HEK293T (cell line): ENCODE measurements around the gene SCO1.

Experiments
- CTCF ChIA-PET: fragments of 350-600 bp; formaldehyde crosslinking; extraction: SDS; loops from one replicate; lab custom pipeline; 2021; ENCODE audit warnings: antibody characterized with exemption, inconsistent platforms; lab: Yijun Ruan, JAX
- POLR2A ChIA-PET: fragments of 350-600 bp; formaldehyde crosslinking; extraction: SDS; loops from one replicate; lab custom pipeline; 2020; ENCODE audit warnings: antibody characterized with exemption, inconsistent platforms; lab: Yijun Ruan, JAX
- DNase-seq: peaks from one replicate; pipeline ENCODE4 v3.0.0; 2012; ENCODE audit warnings: mixed read lengths; ENCODE audit errors: extremely low spot score
- ARNT ChIP-seq: fragments of 450-650 bp; IDR thresholded peaks from 2 replicates; pipeline ENCODE4 v1.6.1; 2017; ENCODE audit warnings: mild to moderate bottlenecking
- BHLHE40 ChIP-seq: fragments of 450-650 bp; IDR thresholded peaks from 2 replicates; pipeline ENCODE4 v1.6.1; 2016; ENCODE audit warnings: mild to moderate bottlenecking, moderate library complexity, borderline replicate concordance
- CTBP1 ChIP-seq: fragments of 450-650 bp; IDR thresholded peaks from 2 replicates; pipeline ENCODE4 v1.6.1; 2016; ENCODE audit warnings: borderline replicate concordance
- ELF4 ChIP-seq: fragments of 450-650 bp; IDR thresholded peaks from 2 replicates; pipeline ENCODE4 v1.6.1; 2017; ENCODE audit warnings: antibody characterized with exemption
- FOXA1 ChIP-seq: fragments of 450-650 bp; IDR thresholded peaks from 2 replicates; pipeline ENCODE4 v1.6.1; 2016; ENCODE audit warnings: mild to moderate bottlenecking
- FOXK2 ChIP-seq: fragments of 450-650 bp; IDR thresholded peaks from 2 replicates; pipeline ENCODE4 v1.6.1; 2016; ENCODE audit warnings: mild to moderate bottlenecking
- FOXM1 ChIP-seq: fragments of 450-650 bp; IDR thresholded peaks from 2 replicates; pipeline ENCODE4 v1.6.1; 2017; ENCODE audit warnings: mild to moderate bottlenecking, borderline replicate concordance
- HDGF ChIP-seq: fragments of 450-650 bp; IDR thresholded peaks from 2 replicates; pipeline ENCODE4 v1.6.1; 2017; ENCODE audit warnings: antibody characterized with exemption, borderline replicate concordance
- L3MBTL2 ChIP-seq: fragments of 450-650 bp; conservative IDR thresholded peaks from 2 replicates; pipeline ENCODE4 v1.6.1; 2016; ENCODE audit warnings: mild to moderate bottlenecking
- LEF1 ChIP-seq: fragments of 450-650 bp; IDR thresholded peaks from 2 replicates; pipeline ENCODE4 v1.6.1; 2017; ENCODE audit warnings: mild to moderate bottlenecking, borderline replicate concordance
- NFRKB ChIP-seq: fragments of 450-650 bp; IDR thresholded peaks from 2 replicates; pipeline ENCODE4 v1.6.1; 2016; ENCODE audit warnings: mild to moderate bottlenecking, moderate library complexity
- PKNOX1 ChIP-seq: fragments of 450-650 bp; IDR thresholded peaks from 2 replicates; pipeline ENCODE4 v1.6.1; 2016
- SP1 ChIP-seq: fragments of 450-650 bp; IDR thresholded peaks from 2 replicates; pipeline ENCODE4 v1.6.1; 2017
- SUZ12 ChIP-seq: fragments of 450-650 bp; IDR thresholded peaks from 2 replicates; pipeline ENCODE4 v1.6.1; 2016; ENCODE audit warnings: mild to moderate bottlenecking
- TARDBP ChIP-seq: fragments of 450-650 bp; IDR thresholded peaks from 2 replicates; pipeline ENCODE4 v1.6.1; 2016
- ZNF384 ChIP-seq: fragments of 450-650 bp; IDR thresholded peaks from 2 replicates; pipeline ENCODE4 v1.6.1; 2016

SCO1 gene

GRCh38 chr17:10663231-10663630, 34.1 kb downstream of the SCO1 start:
- no peak for DNase-seq
- CTCF ChIA-PET = no interaction called here
- POLR2A ChIA-PET = interaction anchor here (0.7 kb wide), 1 partner anchor 182 kb away, joined by 3 read pairs; no protein-coding TSS in a partner anchor

DNA sequence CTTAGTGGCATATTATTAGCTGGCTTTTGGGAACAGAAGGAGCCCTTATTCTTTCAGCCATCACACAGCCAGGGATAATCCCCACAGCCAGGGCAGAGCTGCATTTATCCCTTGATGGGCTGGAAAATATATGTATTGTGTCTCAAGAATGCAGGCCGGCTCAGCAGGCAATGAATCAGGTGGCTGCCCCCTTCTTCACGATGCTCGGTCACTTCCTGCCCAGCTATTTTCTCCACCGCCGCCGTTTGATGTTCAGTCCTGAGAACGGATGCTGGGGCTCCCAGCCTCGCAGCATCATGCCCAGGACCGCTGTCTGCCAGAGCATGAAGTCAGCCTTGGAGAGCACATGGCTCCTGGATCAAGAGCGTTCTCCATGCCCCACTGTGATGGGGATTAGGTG, 35.9 kb downstream of the SCO1 start:
- ChIA-PET POLR2A (no interaction called here), CTCF (interaction anchor here (1.4 kb wide), 1 partner anchor 14 kb away, joined by 4 read pairs; no protein-coding TSS in a partner anchor)
- no peak for TF ChIP-seq PKNOX1
- no peak for TF ChIP-seq NFRKB
- TF ChIP-seq SP1 = no peak
- TF ChIP-seq FOXM1 = no peak
- TF ChIP-seq LEF1 = no peak
- no peak for TF ChIP-seq TARDBP
- no peak for TF ChIP-seq SUZ12
- TF ChIP-seq L3MBTL2 = no peak
- no peak for TF ChIP-seq CTBP1
- no peak for DNase-seq

More at GRCh38 chr17:10663231-10663630, 34.1 kb downstream of the SCO1 start:
- TF ChIP-seq PKNOX1 (no peak), SP1 (no peak), FOXA1 (no peak), FOXM1 (no peak), FOXK2 (no peak), ELF4 (no peak), LEF1 (no peak), L3MBTL2 (no peak), ZNF384 (no peak), CTBP1 (no peak), HDGF (no peak), NFRKB (no peak), SUZ12 (no peak), ARNT (no peak), TARDBP (no peak), BHLHE40 (no peak)

GRCh38 chr17:10657879-10658278, 39.5 kb downstream of the SCO1 start:
- DNase-seq = no peak
- ChIA-PET CTCF (no interaction called here), POLR2A (no interaction called here)
- TF ChIP-seq TARDBP = no peak
- no peak for TF ChIP-seq CTBP1
- TF ChIP-seq SP1 = no peak
- no peak for TF ChIP-seq ZNF384
- TF ChIP-seq ARNT = no peak
- no peak for TF ChIP-seq LEF1
- no peak for TF ChIP-seq L3MBTL2
- no peak for TF ChIP-seq HDGF
- TF ChIP-seq ELF4 = no peak
- no peak for TF ChIP-seq SUZ12
- no peak for TF ChIP-seq PKNOX1
- TF ChIP-seq BHLHE40 = no peak
- no peak for TF ChIP-seq FOXM1
- TF ChIP-seq FOXK2 = no peak
- no peak for TF ChIP-seq FOXA1
- TF ChIP-seq NFRKB = no peak

DNA sequence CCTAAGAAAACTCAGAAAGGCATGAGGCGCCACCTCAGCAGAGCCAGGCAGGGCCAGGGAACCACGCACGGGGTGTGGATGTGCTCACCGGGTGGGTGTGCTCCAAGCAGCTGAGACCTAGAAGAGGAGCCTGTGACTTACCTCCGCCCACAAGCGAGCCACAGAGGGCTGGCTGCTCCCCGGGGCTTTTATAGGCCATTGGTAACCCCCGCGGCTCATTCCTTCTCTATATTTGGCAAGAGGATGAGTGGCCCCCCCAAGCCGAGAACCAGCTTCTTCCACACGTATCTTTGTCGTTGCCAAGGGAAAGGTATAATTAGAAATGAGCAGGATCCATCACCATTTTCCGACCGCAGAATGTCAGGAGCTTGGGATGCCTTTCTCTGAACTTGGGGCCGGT, 40.2 kb downstream of the SCO1 start, which contains the start of gene MYH3:
TSS of gene MYH3 (minus strand) at position 162 of the 400 bp plus-strand sequence. CDS start 2,245 bp downstream, outside the sequence.
- TF ChIP-seq LEF1 = no peak
- ChIA-PET CTCF (no interaction called here), POLR2A (no interaction called here)
- no peak for DNase-seq

DNA sequence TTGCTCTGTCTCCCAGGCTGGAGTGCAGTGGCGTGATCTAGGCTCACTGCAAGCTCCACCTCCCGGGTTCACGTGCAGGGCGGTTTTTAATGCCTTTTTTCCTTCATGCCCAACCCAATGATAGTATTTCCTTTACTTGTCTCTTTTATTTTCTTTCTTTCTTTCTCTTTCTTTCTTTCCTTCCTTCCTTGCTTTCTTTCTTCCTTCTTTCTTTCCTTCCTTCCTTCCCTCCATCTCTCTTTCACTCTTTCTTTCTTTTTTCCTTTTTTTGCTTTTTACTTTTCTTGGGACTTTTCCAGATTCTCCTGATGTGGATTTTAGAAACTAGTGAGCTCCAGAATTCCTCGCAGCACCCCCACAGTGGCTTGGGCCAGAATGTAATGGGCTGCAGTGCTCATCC, 43.3 kb downstream of the SCO1 start:
- TF ChIP-seq NFRKB (no peak), HDGF (no peak)
- ChIA-PET POLR2A (no interaction called here), CTCF (interaction anchor here (1.6 kb wide), 1 partner anchor 27 kb away, joined by 3 read pairs; no protein-coding TSS in a partner anchor)
- DNase-seq = no peak

DNA sequence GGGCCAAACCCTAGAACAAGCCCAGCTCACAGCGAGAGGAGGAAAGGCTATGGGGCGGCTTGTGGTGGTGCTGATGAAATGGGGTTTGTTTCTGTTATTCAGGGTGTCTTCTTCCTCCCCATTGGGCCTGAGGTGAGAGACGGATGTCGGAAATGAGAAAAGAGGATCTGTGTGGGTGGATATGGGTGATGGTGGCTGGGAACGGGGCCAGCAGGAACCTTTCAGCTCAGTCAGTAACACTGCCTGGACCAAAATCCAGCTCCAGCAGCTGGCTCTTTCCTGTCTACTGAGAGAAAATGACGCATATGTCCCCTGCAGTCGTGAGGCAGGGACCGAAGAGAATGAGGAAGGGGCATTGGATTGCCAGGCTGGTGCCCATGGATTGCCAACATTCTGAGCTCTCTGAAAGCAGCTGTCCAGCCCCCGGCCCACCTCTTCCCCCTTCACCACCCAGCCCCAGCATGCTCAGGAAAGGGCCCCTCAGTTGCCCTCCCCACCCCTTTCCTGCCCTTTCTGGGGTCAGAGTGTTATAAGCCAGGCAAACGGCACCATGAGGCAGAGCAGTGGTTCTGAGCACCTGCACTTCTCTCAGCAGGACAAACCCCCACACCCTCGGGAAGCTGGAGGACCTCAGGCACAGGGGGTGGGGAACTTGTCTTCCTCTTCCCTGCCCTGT, 44.2 kb downstream of the SCO1 start:
- TF ChIP-seq ELF4 (no peak), HDGF (no peak), BHLHE40 (no peak), PKNOX1 (no peak), FOXA1 (no peak), FOXK2 (no peak), SUZ12 (no peak), ARNT (no peak), CTBP1 (no peak), ZNF384 (no peak), NFRKB (no peak), L3MBTL2 (no peak), SP1 (no peak), LEF1 (no peak), TARDBP (no peak)
- DNase-seq = no peak
- ChIA-PET POLR2A (no interaction called here), CTCF (interaction anchor here (1.2 to 1.6 kb wide), 2 partner anchors 12 to 26 kb away, joined by 3 to 4 read pairs; no protein-coding TSS in a partner anchor)
